Skeletal muscle tissue (tissue), 4 donors: ENCODE results near the gene CFAP61. TPM values are rescaled to one million over a fixed set of nuclear protein-coding genes. Genes with fewer than 3 reads are reported as not detected.
A peak's percentile ranks its signal among the peaks of the same experiment; 100 is the strongest.
"Not testable (repeated sequence)": the region's sequence is repeated elsewhere in the genome, so short reads cannot be mapped to it uniquely, and the experiment has no call there.

Source experiments
- H3K27ac ChIP-seq: one replicate; pipeline ENCODE4 v1.7.0; 2013; ENCODE audit warnings: mild to moderate bottlenecking, low read depth, low read length, inconsistent platforms
- H3K27me3 ChIP-seq, 3 donors: one replicate each; pipeline ENCODE4 v1.7.0; 2013; ENCODE audit warnings: low read length in 3 of 3; ENCODE audit not compliant: control insufficient read depth in 3 of 3, insufficient read depth in 3 of 3
- H3K36me3 ChIP-seq, 3 donors: one replicate each; pipeline ENCODE4 v1.7.0; 2013; ENCODE audit warnings: low read length in 3 of 3; ENCODE audit not compliant: control insufficient read depth in 3 of 3, insufficient read depth in 3 of 3
- H3K4me1 ChIP-seq, 3 donors: one replicate each; pipeline ENCODE4 v1.7.0; 2013; ENCODE audit warnings: low read length in 3 of 3, mild to moderate bottlenecking in 3 of 3; ENCODE audit not compliant: control insufficient read depth in 3 of 3, insufficient read depth in 3 of 3
- H3K4me3 ChIP-seq, 3 donors: one replicate each; pipeline ENCODE4 v1.7.0; 2013; ENCODE audit warnings: low read length in 3 of 3
- H3K9ac ChIP-seq, 3 donors: one replicate each; pipeline ENCODE4 v1.7.0; 2013; ENCODE audit warnings: low read length in 3 of 3, mild to moderate bottlenecking in 3 of 3, moderate library complexity in 2 of 3, low read depth in 1 of 3
- H3K9me3 ChIP-seq, 3 donors: one replicate each; pipeline ENCODE4 v1.7.0; 2013; ENCODE audit warnings: low read length in 3 of 3; ENCODE audit not compliant: control insufficient read depth in 3 of 3
- total RNA-seq: library from RNA; depleted of rRNA; stranded (reverse); fragments of >200 nt; gene quantifications from one replicate; pipeline ENCODE4 v1.2.3, GENCODE V29; 2014
- donor health status: Osteomylitis.

CFAP61 gene
- total RNA-seq, 1 donor from 2014 or later: 1.0 TPM

DNA sequence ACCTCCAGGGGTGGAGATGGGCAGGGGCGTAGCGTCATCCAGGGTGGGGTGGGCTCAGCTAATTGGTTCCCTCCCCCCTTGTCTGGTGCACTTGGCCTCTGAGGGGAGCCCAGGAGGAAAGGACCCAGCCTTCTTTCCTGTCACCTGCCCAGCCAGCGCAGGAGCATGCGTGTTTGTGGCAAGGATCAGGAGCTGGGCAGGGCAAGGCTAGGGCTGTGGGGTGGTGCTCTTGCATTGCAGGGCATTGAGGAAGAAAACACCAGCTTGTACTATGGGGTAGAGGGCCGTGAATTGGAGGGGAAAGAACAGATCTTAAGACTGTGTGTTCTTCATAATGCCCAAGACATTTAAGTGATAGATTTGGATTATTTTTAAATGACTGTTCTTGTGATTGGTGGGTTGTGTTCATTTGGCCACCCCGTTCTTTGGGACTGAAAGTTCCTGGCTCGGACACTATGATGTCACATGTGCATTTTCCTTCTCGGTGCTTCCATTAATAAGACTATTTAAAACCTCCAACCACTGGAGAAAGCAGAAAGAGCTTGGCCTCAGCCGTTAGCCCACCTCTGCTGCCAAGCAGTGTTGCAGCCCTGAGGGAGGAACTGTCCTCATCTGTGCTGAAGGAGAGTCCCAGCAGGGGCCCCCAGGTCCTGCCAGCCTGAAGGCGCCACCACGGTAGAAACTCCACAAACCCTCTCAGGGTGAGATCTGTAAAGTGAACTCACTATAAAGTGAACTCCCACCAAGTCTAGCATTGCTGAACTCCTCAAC is 179.4 kb downstream of the CFAP61 start:
- H3K27ac ChIP-seq: no peak overlapping the region
- H3K9ac ChIP-seq: no peak overlapping the region
- peaks cover 7 to 28% (median 25%) of the 10 kb centered on the region in 3 donors for H3K4me1 ChIP-seq
- no peaks in the 10 kb centered on the region for H3K9me3 ChIP-seq
- H3K4me3 ChIP-seq: no peak overlapping the region
- no peaks in the 10 kb centered on the region for H3K36me3 ChIP-seq
- no peaks in the 10 kb centered on the region for H3K27me3 ChIP-seq

DNA sequence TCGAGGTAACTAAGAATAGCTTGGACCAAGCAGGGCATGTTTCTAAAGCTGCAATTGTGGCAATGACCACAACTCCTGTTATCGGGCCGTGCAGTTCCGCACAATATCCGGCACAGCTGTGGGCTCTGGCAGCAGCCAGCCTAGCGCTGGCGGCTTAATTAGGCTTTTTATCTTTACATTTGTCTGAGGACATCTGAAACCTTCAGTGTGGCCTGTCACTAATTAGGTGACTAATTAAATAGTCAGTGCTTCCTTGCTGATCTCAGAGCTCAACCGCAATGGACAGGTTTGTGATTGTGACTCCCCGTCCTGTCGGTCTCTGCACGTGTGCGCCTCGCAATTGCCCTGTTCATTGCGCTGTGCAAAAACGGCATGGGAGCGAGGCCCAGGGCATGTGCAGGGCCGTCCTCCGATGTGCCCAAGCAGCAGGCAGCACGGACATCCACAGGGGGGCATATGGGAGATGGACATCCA is 180.7 kb downstream of the CFAP61 start:
- Histone ChIP-seq H3K27me3 (no peaks in the 10 kb centered on the region), H3K9me3 (no peaks in the 10 kb centered on the region), H3K27ac (no peak overlapping the region), H3K9ac (peak overlapping the region in 2 of 3 donors; percentile 21 to 67), H3K36me3 (no peaks in the 10 kb centered on the region), H3K4me1 (peaks cover 7 to 30% (median 25%) of the 10 kb centered on the region in 3 donors), H3K4me3 (peak overlapping the region in 1 of 3 donors; percentile 23)

DNA sequence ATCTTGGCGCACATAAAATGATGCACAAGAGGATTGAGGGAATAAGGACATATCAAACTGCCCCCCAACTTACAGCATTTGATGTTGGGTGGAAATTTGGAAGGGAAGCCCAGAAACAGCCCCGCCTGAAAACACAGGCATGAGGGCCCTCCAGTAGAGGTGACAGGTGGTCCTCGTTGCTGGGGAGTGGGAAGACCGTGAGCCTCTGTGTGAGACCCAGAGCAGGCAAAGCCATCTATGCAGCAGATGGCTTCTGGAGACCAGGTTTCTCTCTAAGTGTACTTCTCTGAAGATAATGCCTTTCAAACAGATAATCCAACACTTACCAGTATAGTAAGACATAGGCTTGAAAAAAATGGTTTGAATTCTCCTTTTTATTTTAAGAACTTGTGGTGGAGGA is 183.3 kb downstream of the CFAP61 start:
- no peaks in the 10 kb centered on the region for H3K36me3 ChIP-seq
- H3K9ac ChIP-seq: no peak overlapping the region
- no peak overlapping the region for H3K4me3 ChIP-seq
- H3K4me1 ChIP-seq: peaks cover 7 to 24% (median 21%) of the 10 kb centered on the region in 3 donors
- H3K9me3 ChIP-seq: no peaks in the 10 kb centered on the region
- no peak overlapping the region for H3K27ac ChIP-seq
- no peaks in the 10 kb centered on the region for H3K27me3 ChIP-seq

DNA sequence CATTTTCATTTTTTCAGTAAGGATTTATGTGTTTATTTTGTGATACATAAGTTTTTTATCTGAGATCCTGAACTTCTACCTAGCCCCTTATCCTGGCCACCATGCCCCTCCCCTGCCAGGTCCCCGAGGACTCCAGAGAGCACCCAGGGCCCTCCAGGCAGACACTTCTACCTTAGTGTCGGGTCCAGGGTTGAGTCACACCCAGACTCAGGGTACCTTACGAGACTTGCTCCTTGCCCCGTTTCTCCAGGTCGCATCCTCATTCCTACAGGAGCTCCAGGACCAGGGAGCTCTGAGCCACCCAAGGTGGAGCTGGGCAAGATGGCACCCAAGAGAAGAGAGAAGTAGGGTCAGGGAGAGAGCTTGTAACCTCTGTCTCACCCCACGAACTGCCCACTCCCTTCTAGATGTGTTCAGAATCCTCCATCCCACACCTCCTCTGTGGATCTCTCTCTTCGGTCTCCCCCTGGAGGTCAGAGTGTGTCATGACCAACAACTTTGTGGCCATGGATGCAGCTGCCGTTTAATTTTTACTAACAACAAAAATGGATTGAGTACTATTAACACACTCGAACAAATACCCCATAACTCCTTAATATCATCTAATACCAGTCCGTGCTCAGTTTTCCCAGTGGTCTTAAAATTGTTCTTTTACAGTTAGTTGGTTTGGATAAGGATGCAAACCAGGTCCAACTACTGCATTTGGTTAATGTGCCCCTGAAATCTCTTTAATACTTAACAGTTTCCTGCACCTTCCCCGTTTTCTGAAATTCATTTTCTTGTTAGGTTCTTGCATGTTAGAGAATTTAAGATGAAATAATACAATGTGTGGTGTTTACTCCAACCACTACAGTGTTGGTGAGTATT is 185.0 kb downstream of the CFAP61 start:
- Histone ChIP-seq H3K4me1 (peaks cover 5 to 12% (median 11%) of the 10 kb centered on the region in 3 donors), H3K9me3 (no peaks in the 10 kb centered on the region), H3K4me3 (no peak overlapping the region), H3K36me3 (no peaks in the 10 kb centered on the region), H3K27ac (no peak overlapping the region), H3K27me3 (no peaks in the 10 kb centered on the region), H3K9ac (no peak overlapping the region)

DNA sequence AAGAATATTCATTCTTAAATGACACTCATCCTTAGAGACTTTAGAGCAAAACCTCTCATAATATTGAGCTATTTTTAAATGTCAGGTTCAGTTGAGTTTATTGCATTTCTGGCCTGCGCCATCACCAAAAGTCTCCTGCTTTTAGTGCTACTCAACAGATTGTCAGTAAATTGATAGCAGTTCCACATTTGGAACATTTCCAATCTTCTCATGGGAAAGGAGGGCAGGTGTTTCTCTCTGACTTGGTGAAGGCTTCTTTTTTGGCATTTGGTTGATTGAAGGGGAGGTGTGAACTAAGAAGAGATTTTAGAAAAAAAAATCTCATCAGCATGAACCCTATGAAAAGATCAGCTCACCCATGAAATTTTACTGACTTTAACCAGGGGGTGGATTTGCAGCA is 189.6 kb downstream of the CFAP61 start:
- no peaks in the 10 kb centered on the region for H3K36me3 ChIP-seq
- H3K27ac ChIP-seq: no peak overlapping the region
- H3K27me3 ChIP-seq: no peaks in the 10 kb centered on the region
- H3K9ac ChIP-seq: no peak overlapping the region
- H3K4me1 ChIP-seq: peaks cover 0 to 3% (median 0%) of the 10 kb centered on the region in 3 donors
- H3K4me3 ChIP-seq: no peak overlapping the region
- no peaks in the 10 kb centered on the region for H3K9me3 ChIP-seq

DNA sequence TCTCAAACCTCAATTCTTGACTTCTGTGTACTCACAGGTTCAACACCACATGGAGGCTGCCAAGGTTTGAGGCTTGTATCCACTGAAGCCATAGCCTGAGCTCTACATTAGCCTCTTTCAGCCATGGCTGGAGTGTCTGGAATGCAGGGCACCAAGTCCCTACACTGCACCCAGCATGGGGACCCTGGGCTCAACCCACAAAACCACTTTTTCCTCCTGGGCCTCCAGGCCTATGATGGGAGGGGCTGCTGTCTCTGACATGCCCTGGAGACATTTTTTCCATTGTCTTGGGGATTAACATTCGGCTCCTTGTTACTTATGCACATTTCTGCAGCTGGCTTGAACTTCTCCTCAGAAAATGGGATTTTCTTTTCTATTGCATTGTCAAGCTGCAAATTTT is 192.1 kb downstream of the CFAP61 start:
- not testable (repeated sequence) for H3K36me3 ChIP-seq, H3K27ac ChIP-seq, H3K9ac ChIP-seq, H3K9me3 ChIP-seq, H3K4me1 ChIP-seq, H3K27me3 ChIP-seq, H3K4me3 ChIP-seq

DNA sequence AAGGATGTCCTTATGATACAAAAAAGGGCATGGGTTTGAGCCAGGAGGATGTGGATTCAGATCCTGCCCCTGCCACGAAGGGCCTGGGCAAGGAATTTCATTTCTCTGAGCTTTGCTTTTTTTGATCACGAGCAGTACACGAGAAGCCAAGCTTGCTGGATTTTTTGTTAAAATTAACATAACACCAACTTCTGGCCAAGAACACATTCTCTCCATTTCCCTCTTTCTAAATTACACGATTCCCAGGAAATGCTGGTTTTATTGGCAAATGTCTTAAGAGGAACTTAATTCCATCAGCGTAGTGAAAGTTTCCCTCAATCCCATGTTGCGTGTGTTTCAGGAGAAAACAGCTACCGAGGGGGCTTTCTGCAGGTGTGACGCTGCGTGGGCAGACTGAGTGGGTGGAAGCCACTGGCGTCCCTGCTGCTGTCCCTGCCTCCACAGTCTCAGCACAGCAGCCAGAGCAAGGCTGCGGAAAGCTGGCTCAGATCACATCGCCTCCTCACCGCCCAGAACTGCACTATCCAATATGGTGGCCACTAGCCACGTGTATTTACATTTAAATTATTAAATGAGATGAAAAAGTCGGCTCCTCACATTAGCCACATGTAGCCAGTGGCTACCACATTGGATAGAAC is 194.8 kb downstream of the CFAP61 start:
- Histone ChIP-seq H3K27ac (no peak overlapping the region), H3K4me3 (no peak overlapping the region), H3K36me3 (no peaks in the 10 kb centered on the region), H3K27me3 (peaks cover 0 to 3% (median 0%) of the 10 kb centered on the region in 3 donors), H3K9ac (no peak overlapping the region), H3K9me3 (no peaks in the 10 kb centered on the region), H3K4me1 (no peaks in the 10 kb centered on the region)

DNA sequence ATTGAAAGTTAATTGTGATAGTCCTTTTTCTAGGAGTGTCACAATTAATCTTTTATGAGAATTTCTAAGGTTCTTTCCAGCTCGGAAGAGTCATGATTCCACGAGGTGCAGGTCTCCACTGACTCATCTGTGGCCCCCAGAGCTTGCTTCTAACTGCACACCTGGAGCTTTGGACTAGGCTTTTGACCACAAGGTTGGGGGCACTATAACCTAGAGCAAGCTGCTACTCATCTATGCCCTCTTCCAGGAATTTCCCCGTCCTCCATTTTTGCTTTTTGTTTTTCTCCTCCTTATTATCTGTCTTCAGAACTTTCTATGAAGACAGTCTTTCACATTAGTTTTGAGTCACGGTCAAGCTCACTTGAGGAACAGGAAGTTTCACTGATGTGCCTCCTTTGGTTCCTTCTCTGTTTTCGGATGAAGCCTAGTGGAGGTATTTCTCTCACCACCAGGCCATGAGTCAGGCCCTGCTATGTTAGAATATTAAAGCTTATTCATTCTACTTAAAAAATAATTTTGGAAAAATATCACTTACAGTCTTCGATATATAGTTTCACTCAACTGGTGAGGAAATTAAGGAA is 196.4 kb downstream of the CFAP61 start:
- Histone ChIP-seq H3K9ac (no peak overlapping the region), H3K27ac (no peak overlapping the region), H3K27me3 (peaks cover 0 to 3% (median 0%) of the 10 kb centered on the region in 3 donors), H3K36me3 (no peaks in the 10 kb centered on the region), H3K4me3 (no peak overlapping the region), H3K9me3 (no peaks in the 10 kb centered on the region), H3K4me1 (no peaks in the 10 kb centered on the region)

DNA sequence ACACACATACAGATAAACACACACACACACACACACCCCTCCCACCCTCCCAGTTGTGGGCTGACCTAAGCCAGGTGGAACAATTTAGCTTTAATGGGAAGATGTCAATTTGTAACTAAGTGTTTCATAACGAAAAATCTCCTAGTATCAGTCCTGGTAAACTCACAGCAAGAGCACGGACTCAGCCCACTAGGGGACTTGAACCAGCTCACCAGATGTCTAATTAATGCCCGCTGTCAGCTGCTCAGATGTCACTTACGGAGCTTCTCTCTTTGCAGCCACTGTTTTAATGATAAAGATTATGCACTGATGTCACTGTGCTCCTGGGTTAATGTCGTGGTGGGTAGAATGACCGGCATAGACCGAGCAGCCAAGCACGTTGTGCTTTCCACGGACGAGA is 199.0 kb downstream of the CFAP61 start:
- Histone ChIP-seq H3K27me3 (peaks cover 0 to 3% (median 0%) of the 10 kb centered on the region in 3 donors), H3K27ac (no peak overlapping the region), H3K9me3 (no peaks in the 10 kb centered on the region), H3K9ac (no peak overlapping the region), H3K36me3 (peaks cover 0 to 3% (median 0%) of the 10 kb centered on the region in 3 donors), H3K4me1 (no peaks in the 10 kb centered on the region), H3K4me3 (no peak overlapping the region)
